Body of pancreas (tissue), 4 donors: ENCODE measurements around the gene PMS2. TPM values are rescaled to one million over a fixed set of nuclear protein-coding genes. Genes with fewer than 3 reads are reported as not detected.

Source experiments
- ATAC-seq: fragments of 150-250 bp; one replicate; pipeline ENCODE4 v1.9.1; 2016
- DNase-seq, 4 donors: peaks; one replicate each; pipeline ENCODE4 v3.0.0-alpha.2; 2019
- H3K27ac ChIP-seq, 4 donors: fragments of 200-600 bp; sonication (generic); 1 replicate in 3 of 4; 2 replicates in 1 of 4; pipeline versions ENCODE4 v1.5.1 to v1.6.1; 2016 to 2019; ENCODE audit warnings: mild to moderate bottlenecking in 1 of 4, mixed read lengths in 1 of 4, moderate library complexity in 1 of 4
- H3K27me3 ChIP-seq, 2 donors: fragments of 200-600 bp; sonication (generic); one replicate each; pipeline ENCODE4 v1.6.0; 2016; ENCODE audit warnings: mild to moderate bottlenecking in 1 of 2
- H3K36me3 ChIP-seq, 2 donors: fragments of 200-600 bp; sonication (generic); replicated peaks in 1 of 2; 2 replicates each; pipeline ENCODE4 v1.5.1; 2016; ENCODE audit warnings: low read depth in 2 of 2; ENCODE audit not compliant: insufficient read depth in 1 of 2
- H3K4me1 ChIP-seq: fragments of 200-600 bp; sonication (generic); one replicate; pipeline ENCODE4 v1.6.0; 2016
- H3K4me3 ChIP-seq, 2 donors: fragments of 200-600 bp; sonication (generic); 1 replicate in 1 of 2; 2 replicates in 1 of 2; pipeline ENCODE4 v1.5.1; 2016 to 2019
- H3K9me3 ChIP-seq, 3 donors: fragments of 200-600 bp; sonication (generic); 1 replicate in 2 of 3; 2 replicates in 1 of 3; pipeline ENCODE4 v1.5.1; 2016
- POLR2A ChIP-seq, 3 donors: fragments of 450-650 bp; IDR thresholded peaks; one replicate each; pipeline ENCODE4 v1.6.1; 2016; ENCODE audit warnings: antibody characterized with exemption in 3 of 3, mild to moderate bottlenecking in 2 of 3
- WGBS, 2 donors: methylation state at CpG; one replicate each; pipeline ENCODE4 v1.1.5; 2017; 5-methylcytosine and 5-hydroxymethylcytosine counted together
- intact Hi-C: fragments of 100-400 bp; cut with DNase I; formaldehyde crosslinking; loops from one replicate; pipeline ENCODE4 v1.15.1; 2023
- total RNA-seq, 2 donors: library from RNA; depleted of rRNA; stranded (reverse); fragments of >200 nt; gene quantifications; one replicate each; pipeline ENCODE4 v1.1.0, GENCODE V29; 2016
- TF ChIP-seq, protein P1 (sequence below), 7 experiments: fragments of 450-650 bp in 4 of 7; fragments of 200-600 bp in 3 of 7; sonication (generic) in 3 of 7; IDR thresholded peaks; one replicate each; pipeline ENCODE4 v1.5.1; 2016 to 2019; ENCODE audit warnings: antibody characterized with exemption in 7 of 7

PMS2 gene
- total RNA-seq, 2 donors from 2014 or later, result 6.2 to 6.6 TPM

DNA sequence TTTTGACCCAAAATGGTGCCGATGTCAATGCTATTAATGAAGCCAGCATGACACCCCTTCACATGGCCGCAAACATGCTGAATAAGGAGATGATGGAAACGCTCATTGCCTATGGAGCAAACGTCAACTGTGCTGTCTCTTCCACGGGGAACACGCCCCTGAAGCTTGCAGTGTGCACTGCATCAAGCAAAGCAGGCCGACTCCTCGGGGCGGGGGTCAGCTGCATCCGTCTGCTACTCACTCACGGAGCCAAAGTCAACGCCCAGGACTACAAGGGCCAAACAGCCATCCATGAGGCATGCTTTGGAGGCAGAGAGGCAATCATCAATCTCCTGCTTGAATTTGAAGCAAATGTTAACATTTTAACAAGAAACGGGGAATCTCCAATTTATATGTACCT, 26.8 kb upstream of the PMS2 start:
- no peak for TF ChIP-seq POLR2A (IDR thresholded peaks at IDR 0.05)
- TF ChIP-seq, protein P1, sequence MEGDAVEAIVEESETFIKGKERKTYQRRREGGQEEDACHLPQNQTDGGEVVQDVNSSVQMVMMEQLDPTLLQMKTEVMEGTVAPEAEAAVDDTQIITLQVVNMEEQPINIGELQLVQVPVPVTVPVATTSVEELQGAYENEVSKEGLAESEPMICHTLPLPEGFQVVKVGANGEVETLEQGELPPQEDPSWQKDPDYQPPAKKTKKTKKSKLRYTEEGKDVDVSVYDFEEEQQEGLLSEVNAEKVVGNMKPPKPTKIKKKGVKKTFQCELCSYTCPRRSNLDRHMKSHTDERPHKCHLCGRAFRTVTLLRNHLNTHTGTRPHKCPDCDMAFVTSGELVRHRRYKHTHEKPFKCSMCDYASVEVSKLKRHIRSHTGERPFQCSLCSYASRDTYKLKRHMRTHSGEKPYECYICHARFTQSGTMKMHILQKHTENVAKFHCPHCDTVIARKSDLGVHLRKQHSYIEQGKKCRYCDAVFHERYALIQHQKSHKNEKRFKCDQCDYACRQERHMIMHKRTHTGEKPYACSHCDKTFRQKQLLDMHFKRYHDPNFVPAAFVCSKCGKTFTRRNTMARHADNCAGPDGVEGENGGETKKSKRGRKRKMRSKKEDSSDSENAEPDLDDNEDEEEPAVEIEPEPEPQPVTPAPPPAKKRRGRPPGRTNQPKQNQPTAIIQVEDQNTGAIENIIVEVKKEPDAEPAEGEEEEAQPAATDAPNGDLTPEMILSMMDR (IDR thresholded peaks at IDR 0.05), result no peak
- DNase-seq (no peak), ATAC-seq (no peak)
- Histone ChIP-seq H3K4me1 (no peaks in the 10 kb centered on the region), H3K36me3 (peaks cover 19 to 24% of the 10 kb centered on the region in 2 donors), H3K9me3 (no peaks in the 10 kb centered on the region), H3K27ac (no peak overlapping the region), H3K27me3 (no peaks in the 10 kb centered on the region), H3K4me3 (no peak overlapping the region)
- 91 to 93% methylated on average over 4 to 13 of the region's 13 CpGs for WGBS, 2 donors
- intact Hi-C loops, result no loop called here

DNA sequence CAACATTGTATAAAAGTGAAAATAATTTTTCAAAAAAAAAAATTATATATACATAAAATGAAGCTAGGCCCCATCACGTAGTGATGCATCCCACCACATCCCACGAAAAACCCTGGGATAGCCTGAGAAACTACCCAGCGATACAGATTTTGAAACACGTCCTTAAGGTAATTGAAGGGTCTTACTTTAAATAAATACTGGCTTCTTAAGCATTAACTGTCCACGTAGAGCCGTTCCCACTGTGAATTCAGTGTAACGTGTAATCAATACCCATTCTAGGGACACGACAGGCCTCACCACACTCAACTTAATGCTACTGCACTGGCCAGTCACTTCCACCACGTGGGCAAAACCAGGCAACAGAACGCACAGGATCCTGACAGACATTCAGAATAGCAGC, 26.3 kb upstream of the PMS2 start:
- H3K9me3 ChIP-seq, result no peaks in the 10 kb centered on the region
- peaks cover 14 to 18% of the 10 kb centered on the region in 2 donors for H3K36me3 ChIP-seq
- H3K27me3 ChIP-seq, result no peaks in the 10 kb centered on the region
- no peaks in the 10 kb centered on the region for H3K4me1 ChIP-seq
- ATAC-seq (no peak), DNase-seq (no peak)
- TF ChIP-seq POLR2A (IDR thresholded peaks at IDR 0.05), result no peak
- TF ChIP-seq, protein P1 (IDR thresholded peaks at IDR 0.05), result no peak
- intact Hi-C loops, result no loop called here
- no peak overlapping the region for H3K4me3 ChIP-seq
- 91 to 92% methylated on average over 10 of the region's 10 CpGs for WGBS, 2 donors
- no peak overlapping the region for H3K27ac ChIP-seq

DNA sequence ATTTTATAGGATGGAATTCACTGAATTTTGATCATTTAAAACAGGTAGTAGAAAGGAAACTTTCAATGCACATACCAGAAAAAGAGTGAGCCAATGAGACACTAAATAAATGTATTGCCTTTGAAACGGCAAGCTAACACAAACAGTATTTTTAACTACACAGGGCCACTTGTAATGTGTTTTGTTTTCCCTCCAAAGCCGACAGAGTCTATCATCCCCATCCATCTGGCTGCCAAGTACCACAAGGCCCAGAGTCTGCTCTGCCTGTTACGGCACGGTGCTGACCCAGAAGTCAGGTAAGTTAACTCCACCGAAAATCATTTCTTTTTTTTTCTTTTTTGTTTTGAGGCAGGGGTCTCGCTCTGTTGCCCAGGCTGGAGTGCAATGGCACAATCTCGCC, 23.8 kb upstream of the PMS2 start:
- no peaks in the 10 kb centered on the region for H3K27me3 ChIP-seq
- no peak for ATAC-seq
- TF ChIP-seq POLR2A (IDR thresholded peaks at IDR 0.05), result no peak
- TF ChIP-seq, protein P1 (IDR thresholded peaks at IDR 0.05), result no peak
- DNase-seq, result no peak
- intact Hi-C loops, result no loop called here
- no peak overlapping the region for H3K4me3 ChIP-seq
- H3K4me1 ChIP-seq, result no peaks in the 10 kb centered on the region
- no peak overlapping the region for H3K27ac ChIP-seq
- peaks cover 9 to 21% of the 10 kb centered on the region in 2 donors for H3K36me3 ChIP-seq
- 77 to 87% methylated on average over 7 of the region's 7 CpGs for WGBS, 2 donors
- H3K9me3 ChIP-seq, result no peaks in the 10 kb centered on the region

DNA sequence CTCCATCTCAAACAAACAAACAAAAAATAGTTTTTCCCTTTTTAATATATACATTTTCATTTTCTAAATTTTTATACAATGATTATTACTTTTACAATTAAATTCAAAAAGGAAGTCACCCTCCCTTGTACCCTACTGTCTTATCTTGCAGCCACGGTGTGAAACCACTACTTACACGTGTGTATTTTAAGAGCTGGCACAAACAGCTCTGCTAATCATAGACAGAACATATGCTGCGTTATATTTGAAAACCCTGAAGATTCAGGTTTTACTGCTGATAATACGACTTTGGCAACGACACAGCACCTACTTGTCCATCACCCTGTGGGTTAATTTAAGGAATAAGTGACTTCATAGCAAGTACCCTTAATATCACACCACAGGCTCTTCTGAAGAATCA, 23.3 kb upstream of the PMS2 start:
- intact Hi-C loops, result no loop called here
- Histone ChIP-seq H3K4me3 (no peak overlapping the region), H3K9me3 (no peaks in the 10 kb centered on the region), H3K27me3 (no peaks in the 10 kb centered on the region), H3K27ac (no peak overlapping the region), H3K36me3 (peaks cover 5 to 23% of the 10 kb centered on the region in 2 donors), H3K4me1 (no peaks in the 10 kb centered on the region)
- DNase-seq, result no peak
- no peak for TF ChIP-seq POLR2A (IDR thresholded peaks at IDR 0.05)
- TF ChIP-seq, protein P1 (IDR thresholded peaks at IDR 0.05), result no peak
- ATAC-seq, result no peak
- WGBS, 2 donors, result 33 to 59% methylated on average over 5 of the region's 5 CpGs

DNA sequence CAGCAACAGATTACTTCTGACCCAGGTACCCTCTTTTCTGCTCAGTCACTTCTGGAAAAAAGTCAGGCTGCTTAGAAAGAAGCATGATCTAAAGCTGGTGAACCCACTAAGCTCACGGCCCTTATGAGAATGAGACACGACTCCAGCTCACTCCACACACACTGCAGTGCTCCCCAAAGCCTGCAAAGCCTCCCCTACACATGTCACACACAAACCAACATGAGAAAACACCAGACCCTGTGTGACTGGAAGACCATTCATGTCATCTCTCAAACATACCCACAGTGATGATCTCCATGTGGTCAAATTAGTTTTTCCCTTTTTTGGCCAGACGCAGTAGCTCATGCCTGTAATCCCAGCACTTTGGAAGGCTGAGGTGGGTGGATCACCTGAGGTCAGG, 22.7 kb upstream of the PMS2 start:
- Histone ChIP-seq H3K27me3 (no peaks in the 10 kb centered on the region), H3K4me1 (no peaks in the 10 kb centered on the region), H3K27ac (no peak overlapping the region), H3K9me3 (no peaks in the 10 kb centered on the region), H3K36me3 (peaks cover 2 to 23% of the 10 kb centered on the region in 2 donors), H3K4me3 (no peak overlapping the region)
- 89 to 94% methylated on average over 2 to 3 of the region's 3 CpGs for WGBS, 2 donors
- TF ChIP-seq, protein P1 (IDR thresholded peaks at IDR 0.05), result no peak
- TF ChIP-seq POLR2A (IDR thresholded peaks at IDR 0.05), result no peak
- ATAC-seq (no peak), DNase-seq (no peak)
- intact Hi-C loops, result no loop called here
